Osteoblast (primary cell): ENCODE results near the gene IGSF11. TPM values are rescaled to one million over a fixed set of nuclear protein-coding genes. Genes with fewer than 3 reads are reported as not detected.
"Not testable (repeated sequence)": the region's sequence is repeated elsewhere in the genome, so short reads cannot be mapped to it uniquely, and the experiment has no call there.

Experiments used
- DNase-seq: peaks from one replicate; pipeline ENCODE4 v3.0.0; 2011; ENCODE audit warnings: low spot score, mixed read lengths; ENCODE audit not compliant: insufficient read length; ENCODE audit errors: missing footprints
- H2AFZ ChIP-seq: 2 replicates; pipeline ENCODE4 v1.6.0; 2011; ENCODE audit warnings: mild to moderate bottlenecking, low read length
- H3K27ac ChIP-seq: 2 replicates; pipeline ENCODE4 v1.5.1; 2011; ENCODE audit warnings: mild to moderate bottlenecking, low read depth, low read length, moderate library complexity
- H3K27me3 ChIP-seq: 2 replicates; pipeline ENCODE4 v1.6.0; 2012; ENCODE audit warnings: mild to moderate bottlenecking, control low read depth, inconsistent platforms, low read length, moderate library complexity; ENCODE audit not compliant: insufficient read depth
- H3K36me3 ChIP-seq: 2 replicates; pipeline ENCODE4 v1.5.1; 2011; ENCODE audit warnings: mild to moderate bottlenecking, low read length, control low read depth, moderate library complexity; ENCODE audit not compliant: insufficient read depth
- H3K4me1 ChIP-seq: 2 replicates; pipeline ENCODE4 v1.5.1; 2011; ENCODE audit warnings: mild to moderate bottlenecking, low read length, control low read depth, moderate library complexity; ENCODE audit not compliant: insufficient read depth
- H3K4me2 ChIP-seq: 2 replicates; pipeline ENCODE4 v1.6.0; 2011; ENCODE audit warnings: mild to moderate bottlenecking, low read length; ENCODE audit not compliant: insufficient read depth
- H3K4me3 ChIP-seq: fragments of 200-600 bp; sonication (generic); 3 replicates; pipeline ENCODE4 v1.5.1; 2012; ENCODE audit warnings: mild to moderate bottlenecking, low read length, inconsistent platforms; ENCODE audit not compliant: insufficient read depth
- H3K79me2 ChIP-seq: 2 replicates; pipeline ENCODE4 v1.6.0; 2012; ENCODE audit warnings: mild to moderate bottlenecking, low read length, control low read depth, inconsistent platforms; ENCODE audit not compliant: insufficient read depth
- H3K9me3 ChIP-seq: 2 replicates; pipeline ENCODE4 v1.5.1; 2011; ENCODE audit warnings: low read depth, low read length, control low read depth
- H4K20me1 ChIP-seq: 2 replicates; pipeline ENCODE4 v1.6.0; 2012; ENCODE audit warnings: mild to moderate bottlenecking, low read length, control low read depth; ENCODE audit not compliant: insufficient read depth
- total RNA-seq: library from RNA; depleted of rRNA; stranded (reverse); fragments of >200 nt; gene quantifications from 2 replicates; pipeline ENCODE4 v1.2.3, GENCODE V29; 2012
- TF ChIP-seq, protein P1 (sequence below): IDR thresholded peaks from 2 replicates; pipeline ENCODE4 v1.5.1; 2011; ENCODE audit warnings: mild to moderate bottlenecking, low read depth, low read length, moderate library complexity; ENCODE audit errors: extremely low read depth

IGSF11 gene
- total RNA-seq, 1 donor: 0.36 TPM

DNA sequence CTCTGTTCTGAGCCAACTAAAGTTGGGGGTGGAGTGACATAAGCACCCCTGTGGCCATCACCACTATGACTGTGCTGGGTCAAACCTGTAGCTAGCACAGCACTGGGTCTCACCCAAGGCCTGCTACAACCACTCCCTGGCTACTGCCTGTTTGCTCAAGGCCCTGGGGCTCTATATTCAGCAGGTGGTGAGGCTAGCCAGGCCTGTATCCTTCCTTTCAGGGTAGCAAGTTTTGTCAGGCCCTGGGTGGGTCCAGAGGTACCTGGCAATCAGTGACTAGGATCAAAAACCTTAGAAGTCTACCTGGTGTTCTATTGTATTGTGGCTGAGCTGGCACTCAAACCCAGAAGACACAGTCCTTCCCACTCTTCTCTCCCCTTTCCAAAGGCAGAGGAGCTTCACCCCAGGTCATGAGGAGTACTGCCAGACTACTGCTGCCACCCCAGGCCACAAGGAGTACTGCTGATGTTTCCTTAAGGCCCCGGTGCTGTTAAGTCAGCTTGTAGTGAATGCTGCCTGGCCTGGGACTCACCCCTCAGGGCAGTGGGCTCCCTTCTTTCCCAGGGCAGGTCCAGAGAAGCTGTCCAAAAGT is 170.8 kb downstream of the IGSF11 start:
- DNase-seq: no peak
- Histone ChIP-seq H3K9me3 (no peaks in the 10 kb centered on the region), H3K27ac (no peak overlapping the region), H3K4me3 (no peak overlapping the region), H2AFZ (no peak overlapping the region), H3K27me3 (no peaks in the 10 kb centered on the region), H3K4me2 (no peak overlapping the region), H4K20me1 (no peaks in the 10 kb centered on the region), H3K36me3 (no peaks in the 10 kb centered on the region), H3K4me1 (no peaks in the 10 kb centered on the region), H3K79me2 (no peaks in the 10 kb centered on the region)
- TF ChIP-seq, protein P1, sequence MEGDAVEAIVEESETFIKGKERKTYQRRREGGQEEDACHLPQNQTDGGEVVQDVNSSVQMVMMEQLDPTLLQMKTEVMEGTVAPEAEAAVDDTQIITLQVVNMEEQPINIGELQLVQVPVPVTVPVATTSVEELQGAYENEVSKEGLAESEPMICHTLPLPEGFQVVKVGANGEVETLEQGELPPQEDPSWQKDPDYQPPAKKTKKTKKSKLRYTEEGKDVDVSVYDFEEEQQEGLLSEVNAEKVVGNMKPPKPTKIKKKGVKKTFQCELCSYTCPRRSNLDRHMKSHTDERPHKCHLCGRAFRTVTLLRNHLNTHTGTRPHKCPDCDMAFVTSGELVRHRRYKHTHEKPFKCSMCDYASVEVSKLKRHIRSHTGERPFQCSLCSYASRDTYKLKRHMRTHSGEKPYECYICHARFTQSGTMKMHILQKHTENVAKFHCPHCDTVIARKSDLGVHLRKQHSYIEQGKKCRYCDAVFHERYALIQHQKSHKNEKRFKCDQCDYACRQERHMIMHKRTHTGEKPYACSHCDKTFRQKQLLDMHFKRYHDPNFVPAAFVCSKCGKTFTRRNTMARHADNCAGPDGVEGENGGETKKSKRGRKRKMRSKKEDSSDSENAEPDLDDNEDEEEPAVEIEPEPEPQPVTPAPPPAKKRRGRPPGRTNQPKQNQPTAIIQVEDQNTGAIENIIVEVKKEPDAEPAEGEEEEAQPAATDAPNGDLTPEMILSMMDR: no peak

DNA sequence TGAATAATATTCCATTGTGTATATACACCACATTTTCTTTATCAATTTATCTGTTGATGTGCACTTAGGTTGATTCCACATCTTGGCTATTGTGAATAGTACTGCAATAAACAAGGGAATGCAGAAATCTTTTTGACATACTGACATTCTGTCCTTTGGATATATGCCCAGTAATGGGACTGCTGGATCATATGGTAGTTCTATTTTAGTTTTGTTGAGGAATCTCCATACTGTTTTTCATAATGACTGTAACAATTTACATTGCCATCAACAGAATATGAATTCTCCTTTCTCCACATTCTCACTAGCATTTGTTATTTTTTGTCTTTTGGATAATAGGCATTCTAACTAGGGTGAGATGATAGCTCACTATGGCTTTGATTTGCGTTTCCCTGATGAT is 174.7 kb downstream of the IGSF11 start:
- DNase-seq: no peak
- no peaks in the 10 kb centered on the region for H3K4me1 ChIP-seq
- no peaks in the 10 kb centered on the region for H3K27me3 ChIP-seq
- no peak overlapping the region for H2AFZ ChIP-seq
- peaks cover 6% of the 10 kb centered on the region for H3K9me3 ChIP-seq
- no peaks in the 10 kb centered on the region for H3K79me2 ChIP-seq
- H3K4me3 ChIP-seq: no peak overlapping the region
- H3K36me3 ChIP-seq: no peaks in the 10 kb centered on the region
- H3K27ac ChIP-seq: no peak overlapping the region
- no peak overlapping the region for H3K4me2 ChIP-seq
- TF ChIP-seq, protein P1: no peak
- H4K20me1 ChIP-seq: no peaks in the 10 kb centered on the region

DNA sequence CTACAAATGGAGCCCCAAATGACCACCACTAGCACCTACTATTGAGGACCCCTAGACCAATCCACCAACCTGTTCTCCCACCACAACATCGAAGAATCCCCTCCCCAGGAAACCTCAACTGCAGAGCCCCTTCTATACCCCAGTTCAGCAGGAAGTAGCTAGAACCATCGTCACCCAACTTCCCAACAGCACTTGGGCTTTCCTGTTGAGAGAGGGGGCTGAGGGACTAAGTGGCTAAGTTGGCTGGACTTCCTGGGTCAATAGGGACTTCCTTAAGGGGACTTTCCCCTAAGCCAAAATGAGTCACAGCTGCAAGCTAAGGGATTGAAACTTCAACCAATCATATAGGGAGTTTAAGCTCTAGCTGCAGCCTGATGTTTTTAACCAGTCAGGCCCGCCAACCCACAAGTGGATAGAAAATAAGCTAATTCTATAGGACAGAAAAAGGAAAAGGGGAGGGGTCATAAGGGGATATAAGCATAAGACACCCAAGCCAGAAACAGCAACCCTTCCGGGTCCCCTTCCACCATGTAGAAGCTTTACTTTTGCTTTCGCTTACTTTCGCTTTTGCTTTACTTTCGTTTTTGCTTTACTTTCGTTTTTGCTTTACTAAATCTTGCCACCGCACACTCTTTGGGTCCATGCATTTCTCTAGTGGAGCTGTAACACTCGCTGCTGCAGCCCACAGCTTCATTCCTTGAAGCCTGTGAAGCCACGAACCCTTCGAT is 183.0 kb downstream of the IGSF11 start:
- not testable (repeated sequence) for H3K9me3 ChIP-seq, DNase-seq, H3K79me2 ChIP-seq, H3K27me3 ChIP-seq, H4K20me1 ChIP-seq, H3K4me2 ChIP-seq, H3K36me3 ChIP-seq, H3K4me1 ChIP-seq, H2AFZ ChIP-seq, H3K27ac ChIP-seq
- peak overlapping the region; percentile 25 for H3K4me3 ChIP-seq

DNA sequence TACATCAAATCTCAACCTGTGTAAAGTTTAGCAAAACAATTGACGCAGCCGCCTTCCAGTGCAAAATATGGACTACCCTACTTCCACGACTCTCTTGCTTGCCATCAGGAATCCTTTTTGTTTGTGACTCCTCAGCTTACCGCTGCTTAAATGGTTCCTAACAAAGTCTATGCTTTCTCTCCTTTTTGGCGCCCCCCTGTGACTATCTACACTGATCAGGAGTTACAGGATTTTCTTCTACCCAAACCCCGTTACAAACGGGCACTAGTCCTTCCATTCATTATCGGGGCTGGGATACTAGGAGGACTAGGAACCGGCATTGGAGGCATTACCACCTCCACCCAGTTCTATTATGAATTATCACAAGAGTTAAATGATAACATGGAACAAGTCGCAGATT is 184.0 kb downstream of the IGSF11 start:
- Histone ChIP-seq H4K20me1 (no peaks in the 10 kb centered on the region), H3K36me3 (no peaks in the 10 kb centered on the region), H2AFZ (no peak overlapping the region), H3K79me2 (no peaks in the 10 kb centered on the region), H3K27me3 (no peaks in the 10 kb centered on the region), H3K4me1 (no peaks in the 10 kb centered on the region), H3K9me3 (no peaks in the 10 kb centered on the region), H3K27ac (no peak overlapping the region), H3K4me3 (no peak overlapping the region), H3K4me2 (no peak overlapping the region)
- DNase-seq: no peak
- TF ChIP-seq, protein P1: no peak

Other genes starting within 250 kb of the IGSF11 start
- not detected in 2 replicates for gene TEX55, start 111.3 kb upstream of the IGSF11 start, total RNA-seq
- gene UPK1B, start 138.8 kb upstream of the IGSF11 start, total RNA-seq: 0.29 and 0.36 TPM in 2 replicates
- 22.7 and 28.2 TPM in 2 replicates for gene B4GALT4, start 206.0 kb upstream of the IGSF11 start, total RNA-seq